SK-N-SH (cell line): Measurements from ENCODE around the gene RASAL3. TPM values are rescaled to one million over a fixed set of nuclear protein-coding genes. Genes with fewer than 3 reads are reported as not detected.

Source experiments
- CTCF ChIA-PET: fragments of 300-600, 350-600 bp; formaldehyde crosslinking; extraction: SDS; loops from one replicate; lab custom pipeline; 2021; lab: Yijun Ruan, JAX
- POLR2A ChIA-PET: fragments of 350-600 bp; sonication (Branson Sonifier 250); formaldehyde crosslinking; extraction: SDS; loops from one replicate; lab custom pipeline; 2020; ENCODE audit warnings: antibody characterized with exemption, inconsistent platforms; lab: Yijun Ruan, JAX
- DNase-seq: peaks from one replicate; pipeline ENCODE4 v3.0.0; 2012
- H2AFZ ChIP-seq: fragments of 200-600 bp; sonication (generic); 2 replicates; pipeline ENCODE4 v1.8.1; 2016; ENCODE audit warnings: antibody characterized with exemption, mild to moderate bottlenecking, low read depth
- H3F3A ChIP-seq: fragments of 200-600 bp; sonication (generic); replicated peaks from 2 replicates; pipeline ENCODE3; 2016; ENCODE audit warnings: antibody characterized with exemption, mild to moderate bottlenecking; ENCODE audit not compliant: insufficient read depth
- H3K27ac ChIP-seq, 2 experiments: fragments of 200-500 bp in 1 of 2; fragments of 200-600 bp in 1 of 2; sonication (Bioruptor generic) in 1 of 2; sonication (generic), shearing (Covaris generic) in 1 of 2; 2 replicates each; pipeline versions ENCODE4 v1.5.1 to v1.6.1; 2014 to 2016; ENCODE audit warnings: low read depth in 2 of 2, inconsistent platforms in 1 of 2, low read length in 1 of 2, mild to moderate bottlenecking in 1 of 2, mixed read lengths in 1 of 2
- H3K27me3 ChIP-seq: fragments of 200-600 bp; sonication (generic), shearing (Covaris generic); 2 replicates; pipeline ENCODE4 v1.6.1; 2016; ENCODE audit warnings: mixed run types; ENCODE audit not compliant: insufficient read depth
- H3K36me3 ChIP-seq, 2 experiments: fragments of 200-500 bp in 1 of 2; fragments of 200-600 bp in 1 of 2; sonication (Bioruptor generic) in 1 of 2; sonication (generic) in 1 of 2; replicated peaks in 1 of 2; 2 replicates each; pipeline versions ENCODE3 to v1.5.1; 2014 to 2016; ENCODE audit warnings: low read length in 1 of 2, mild to moderate bottlenecking in 1 of 2; ENCODE audit not compliant: insufficient read depth in 2 of 2, control insufficient read depth in 1 of 2
- H3K4me1 ChIP-seq, 2 experiments: fragments of 200-500 bp in 1 of 2; fragments of 200-600 bp in 1 of 2; sonication (Bioruptor generic) in 1 of 2; sonication (generic), shearing (Covaris generic) in 1 of 2; 2 replicates each; pipeline versions ENCODE4 v1.5.1 to v1.6.1; 2014 to 2016; ENCODE audit warnings: low read depth in 1 of 2, low read length in 1 of 2, mixed run types in 1 of 2; ENCODE audit not compliant: insufficient read depth in 2 of 2, control insufficient read depth in 1 of 2
- H3K4me2 ChIP-seq: fragments of 200-600 bp; sonication (generic), shearing (Covaris generic); 2 replicates; pipeline ENCODE4 v1.6.1; 2017; ENCODE audit warnings: mixed run types
- H3K4me3 ChIP-seq, 2 experiments: fragments of 200-500 bp in 1 of 2; fragments of 200-600 bp in 1 of 2; sonication (Bioruptor generic) in 1 of 2; sonication (generic), shearing (Covaris generic) in 1 of 2; 2 replicates each; pipeline versions ENCODE4 v1.5.1 to v1.8.1; 2014 to 2016; ENCODE audit warnings: low read depth in 2 of 2, inconsistent platforms in 1 of 2, low read length in 1 of 2, mild to moderate bottlenecking in 1 of 2, mixed read lengths in 1 of 2, moderate library complexity in 1 of 2
- H3K79me2 ChIP-seq: fragments of 200-600 bp; sonication (generic); 2 replicates; pipeline ENCODE4 v1.8.1; 2017; ENCODE audit warnings: mild to moderate bottlenecking; ENCODE audit not compliant: insufficient read depth
- H3K9ac ChIP-seq: fragments of 200-600 bp; sonication (generic); 2 replicates; pipeline ENCODE4 v1.6.1; 2017; ENCODE audit warnings: mixed run types
- H3K9me2 ChIP-seq: fragments of 200-600 bp; sonication (generic); 2 replicates; pipeline ENCODE4 v1.6.1; 2017; ENCODE audit warnings: mixed run types
- H3K9me3 ChIP-seq: fragments of 200-600 bp; sonication (generic); 2 replicates; pipeline ENCODE4 v1.6.1; 2017; ENCODE audit warnings: mixed run types, mild to moderate bottlenecking, moderate library complexity
- H4K20me1 ChIP-seq: fragments of 200-600 bp; sonication (generic); 2 replicates; pipeline ENCODE4 v1.6.1; 2017; ENCODE audit warnings: mild to moderate bottlenecking, mixed run types; ENCODE audit not compliant: insufficient read depth
- CHD2 ChIP-seq: fragments of 150-350 bp; IDR thresholded peaks from 2 replicates; pipeline ENCODE4 v1.6.1; 2018; ENCODE audit warnings: low read length; ENCODE audit not compliant: partially characterized antibody
- CTCF ChIP-seq: fragments of 200-600 bp; sonication (generic); IDR thresholded peaks from 2 replicates; pipeline ENCODE4 v1.6.1; 2017; ENCODE audit warnings: antibody characterized with exemption, mild to moderate bottlenecking, moderate library complexity
- EP300 ChIP-seq, 2 experiments: IDR thresholded peaks; 2 replicates each; pipeline versions ENCODE4 v1.4.0 to v1.6.1; 2012; ENCODE audit warnings: borderline replicate concordance in 1 of 2, low read depth in 1 of 2, low read length in 1 of 2
- EZH2phosphoT487 ChIP-seq: fragments of 200-600 bp; sonication (generic); IDR thresholded peaks from 2 replicates; pipeline ENCODE4 v1.6.1; 2017; ENCODE audit warnings: low read depth, mixed run types, mild to moderate bottlenecking, antibody characterized with exemption, moderate library complexity, borderline replicate concordance
- FOXJ3 ChIP-seq: sonication (generic); formaldehyde crosslinking; IDR thresholded peaks from 2 replicates; pipeline ENCODE4 v1.5.1; 2020; ENCODE audit warnings: mild to moderate bottlenecking, missing genetic modification reagents
- FOXM1 ChIP-seq: IDR thresholded peaks from 2 replicates; pipeline ENCODE4 v1.4.0; 2012; ENCODE audit warnings: low read depth, mild to moderate bottlenecking
- GABPA ChIP-seq: IDR thresholded peaks from 2 replicates; pipeline ENCODE4 v1.4.0; 2012; ENCODE audit warnings: low read depth, mild to moderate bottlenecking
- IRF3 ChIP-seq: fragments of 150-350 bp; IDR thresholded peaks from 2 replicates; pipeline ENCODE4 v1.6.1; 2016; ENCODE audit warnings: mild to moderate bottlenecking, low read depth, low read length
- JUND ChIP-seq: IDR thresholded peaks from 2 replicates; pipeline ENCODE4 v1.4.0; 2012
- MXI1 ChIP-seq: IDR thresholded peaks from 2 replicates; pipeline ENCODE4 v1.6.1; 2012; ENCODE audit warnings: mild to moderate bottlenecking, low read depth, low read length, improper control_type of control experiment
- PBX3 ChIP-seq: IDR thresholded peaks from 2 replicates; pipeline ENCODE4; 2012
- RAD21 ChIP-seq: IDR thresholded peaks from 2 replicates; pipeline ENCODE4 v1.6.1; 2012; ENCODE audit warnings: mild to moderate bottlenecking, low read length
- RCOR1 ChIP-seq: fragments of 150-350 bp; IDR thresholded peaks from 2 replicates; pipeline ENCODE4 v1.6.1; 2017; ENCODE audit warnings: antibody characterized with exemption, low read length
- RFX5 ChIP-seq: IDR thresholded peaks from 2 replicates; pipeline ENCODE4 v1.6.1; 2012; ENCODE audit warnings: mild to moderate bottlenecking, improper control_type of control experiment, low read length
- RXRA ChIP-seq: IDR thresholded peaks from 2 replicates; pipeline ENCODE4 v1.4.0; 2012; ENCODE audit warnings: low read depth, mild to moderate bottlenecking, borderline replicate concordance
- SMC3 ChIP-seq: IDR thresholded peaks from 2 replicates; pipeline ENCODE4 v1.6.1; 2012; ENCODE audit warnings: low read depth, low read length, improper control_type of control experiment
- TCF12 ChIP-seq: IDR thresholded peaks from 2 replicates; pipeline ENCODE4 v1.4.0; 2012
- USF1 ChIP-seq: IDR thresholded peaks from 2 replicates; pipeline ENCODE4 v1.4.0; 2012; ENCODE audit warnings: low read depth, borderline replicate concordance
- USF2 ChIP-seq: fragments of 150-350 bp; IDR thresholded peaks from 2 replicates; pipeline ENCODE4 v1.6.1; 2017; ENCODE audit warnings: antibody characterized with exemption, low read length, low read depth, borderline replicate concordance
- YY1 ChIP-seq: IDR thresholded peaks from 2 replicates; pipeline ENCODE4 v1.4.0; 2012; ENCODE audit warnings: low read depth, mild to moderate bottlenecking
- WGBS: methylation state at CpG from one replicate; pipeline ENCODE4 v1.1.6; 2017; ENCODE audit warnings: low lambda C conversion rate; 5-methylcytosine and 5-hydroxymethylcytosine counted together
- polyA plus RNA-seq, 3 experiments: library from polyadenylated mRNA; depleted of rRNA; stranded (reverse); fragments of >200 nt; gene quantifications; 2 replicates each; pipeline ENCODE4 v1.2.3, GENCODE V29; 2012

RASAL3 gene
- polyA plus RNA-seq, 1 of the 3 experiments (the other 2 are of a cell fraction) = 0.02 TPM

GRCh38 chr19:15442142-15442920 lies 22.0 kb downstream of the RASAL3 start (continued):
- no peak for TF ChIP-seq CTCF
- TF ChIP-seq EZH2phosphoT487 = no peak

- WGBS = 69% methylated on average over 3 of the region's 3 CpGs
- Histone ChIP-seq H3K4me3 (no peak overlapping the region), H3K9me3 (no peaks in the 10 kb centered on the region), H3K27ac (no peak overlapping the region), H3K27me3 (no peaks in the 10 kb centered on the region), H2AFZ (no peak overlapping the region), H4K20me1 (no peaks in the 10 kb centered on the region), H3K36me3 (no peaks in the 10 kb centered on the region), H3K9me2 (no peaks in the 10 kb centered on the region), H3K79me2 (no peaks in the 10 kb centered on the region), H3K9ac (no peak overlapping the region), H3K4me1 (no peaks in the 10 kb centered on the region), H3K4me2 (no peak overlapping the region), H3F3A (no peaks in the 10 kb centered on the region)
- POLR2A ChIA-PET = no interaction called here
- DNase-seq = no peak
- CTCF ChIA-PET = interaction anchor here (1.1 kb wide), 1 partner anchor 22 kb away, joined by 4 read pairs; the partner anchor contains the start of gene AKAP8L
- no peak for TF ChIP-seq RAD21
- TF ChIP-seq PBX3 = no peak
- TF ChIP-seq IRF3 = no peak
- TF ChIP-seq USF2 = no peak
- TF ChIP-seq USF1 = no peak
- TF ChIP-seq TCF12 = no peak
- no peak for TF ChIP-seq FOXM1
- no peak for TF ChIP-seq RFX5
- TF ChIP-seq MXI1 = no peak
- TF ChIP-seq FOXJ3 (CRISPR knock-in tag) = no peak
- no peak for TF ChIP-seq YY1
- no peak for TF ChIP-seq GABPA
- TF ChIP-seq SMC3 = no peak
- TF ChIP-seq CHD2 = no peak
- TF ChIP-seq RCOR1 = no peak
- no peak for TF ChIP-seq JUND
- no peak for TF ChIP-seq RXRA
- no peak for TF ChIP-seq EP300 (IDR thresholded peaks at IDR 0.05; ENCODE audit: borderline replicate concordance in 1 of 2, low read depth in 1 of 2, low read length in 1 of 2)
Measured at GRCh38 chr19:15441317-15441716, 23.0 kb downstream of the RASAL3 start.
